Nucleus accumbens (tissue), 56 donors: Measurements from ENCODE around the gene ITGA11.

ENCODE experiments used
- DNase-seq, 56 donors: peaks; one replicate each; lab custom pipeline; 2025; lab: John Stamatoyannopoulos, UW

ITGA11 gene

DNA sequence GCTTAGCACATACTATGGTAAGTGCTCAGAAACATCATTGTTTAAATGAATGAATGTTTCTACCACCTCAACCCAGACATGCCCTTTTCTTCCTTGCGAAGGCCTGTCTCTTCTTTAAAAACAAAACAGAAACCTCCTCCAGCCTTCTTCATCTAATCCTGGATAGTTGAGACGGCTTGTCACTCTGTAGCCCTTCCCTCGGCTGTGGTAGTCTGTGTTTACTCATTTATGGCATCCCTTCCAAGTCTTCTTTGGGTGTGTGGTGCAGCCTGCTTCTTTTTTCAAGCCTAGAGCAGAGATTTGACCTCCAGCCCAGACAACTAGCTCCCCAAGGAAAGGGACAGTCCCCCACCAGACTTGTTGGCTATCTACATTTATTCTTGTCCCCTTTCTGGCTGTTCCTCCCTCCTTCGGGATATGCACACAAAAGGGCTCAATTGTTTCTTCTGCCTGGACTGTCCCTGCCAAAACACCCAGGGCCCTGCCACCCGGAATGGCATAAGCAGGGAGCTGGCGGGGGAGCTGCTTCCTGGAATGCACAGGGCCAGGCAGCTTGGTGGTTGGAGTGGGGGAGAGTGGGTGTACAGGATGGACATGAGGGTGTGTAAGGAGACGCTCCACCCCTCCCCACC is 67.8 kb downstream of the ITGA11 start:
- peak in 35 of 56 donors; percentile 0 to 61 (median 22) for DNase-seq

DNA sequence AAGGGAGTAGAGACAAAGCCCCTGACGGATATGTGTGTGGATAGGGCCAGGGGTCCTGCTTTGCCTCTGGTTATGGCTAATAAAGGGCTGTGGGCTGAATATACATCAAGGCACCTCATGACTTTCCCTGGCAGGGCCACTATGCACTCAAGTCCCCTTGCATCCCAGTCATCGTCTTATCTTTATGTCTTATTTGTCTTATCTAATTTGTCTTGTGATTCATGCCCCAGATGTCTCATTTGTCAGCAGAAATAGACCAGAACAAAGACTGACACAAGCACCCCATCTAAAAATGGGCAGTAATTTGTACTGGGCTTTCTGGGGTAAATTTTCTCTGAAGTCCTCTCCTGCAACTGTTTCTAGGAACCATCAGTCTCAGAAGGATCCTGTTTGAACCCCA is 68.6 kb downstream of the ITGA11 start:
- DNase-seq = no peak

DNA sequence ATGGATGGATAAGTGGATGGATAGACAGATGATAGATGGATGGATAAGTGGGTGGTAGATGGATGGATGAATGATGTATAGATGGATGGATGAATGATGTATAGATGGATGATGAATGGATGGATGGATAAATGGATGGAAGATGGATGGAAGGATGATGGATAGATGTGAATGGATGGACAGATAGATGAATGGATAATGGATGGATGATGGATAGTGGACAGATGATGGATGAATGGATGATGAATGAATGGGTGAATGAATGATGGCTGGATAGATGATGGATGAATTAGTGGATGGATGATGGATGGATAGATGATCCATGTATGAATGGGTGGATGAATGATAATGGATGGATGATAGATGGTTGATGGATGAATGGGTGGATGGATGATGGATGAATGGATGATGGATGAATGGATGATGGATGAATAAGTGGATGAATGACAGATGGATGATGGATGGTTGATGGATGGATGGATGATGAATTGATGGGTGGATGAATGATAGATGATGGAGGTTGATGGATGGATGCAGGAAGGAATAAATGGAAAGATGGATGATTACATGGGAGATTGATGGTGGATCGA is 69.3 kb downstream of the ITGA11 start:
- DNase-seq = no peak

DNA sequence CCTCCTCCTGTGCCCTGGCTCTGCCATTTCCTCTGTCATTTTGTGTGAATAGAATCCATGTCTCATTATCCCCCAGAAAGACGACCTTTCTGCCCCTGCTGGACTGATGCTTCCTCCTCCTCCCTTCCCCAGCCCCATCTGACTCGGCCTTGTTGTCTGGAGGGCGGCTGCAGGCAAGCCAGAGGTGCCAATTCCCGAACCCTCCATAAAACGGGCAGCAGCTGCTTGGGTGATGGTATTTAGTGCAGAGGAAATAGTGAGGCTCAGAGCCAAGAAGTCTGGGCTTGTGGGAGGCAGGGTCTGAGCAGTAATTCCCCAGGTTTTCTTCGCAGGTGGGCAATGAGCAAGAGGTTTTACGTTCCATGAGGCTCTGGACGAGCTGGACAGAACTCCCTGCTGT is 71.2 kb downstream of the ITGA11 start:
- DNase-seq = no peak

DNA sequence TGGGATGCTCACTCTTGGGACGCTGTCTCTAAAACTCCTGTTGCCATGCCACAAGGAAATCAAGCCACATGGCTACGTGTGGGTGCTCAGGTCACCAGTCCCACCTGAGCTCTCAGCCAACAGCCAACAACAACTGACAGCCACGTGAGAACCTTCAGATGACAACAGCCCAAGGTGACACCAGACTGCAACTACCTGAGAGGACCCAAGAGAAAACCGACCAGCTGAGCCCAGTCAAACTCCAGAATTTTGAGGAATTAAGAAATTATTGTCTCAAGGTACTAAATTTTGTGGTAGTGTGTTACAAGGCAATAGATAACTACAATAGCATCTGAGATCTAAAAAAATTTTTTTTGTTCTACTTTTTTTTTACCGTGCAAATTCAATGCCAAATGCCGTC is 75.2 kb downstream of the ITGA11 start:
- no peak for DNase-seq

DNA sequence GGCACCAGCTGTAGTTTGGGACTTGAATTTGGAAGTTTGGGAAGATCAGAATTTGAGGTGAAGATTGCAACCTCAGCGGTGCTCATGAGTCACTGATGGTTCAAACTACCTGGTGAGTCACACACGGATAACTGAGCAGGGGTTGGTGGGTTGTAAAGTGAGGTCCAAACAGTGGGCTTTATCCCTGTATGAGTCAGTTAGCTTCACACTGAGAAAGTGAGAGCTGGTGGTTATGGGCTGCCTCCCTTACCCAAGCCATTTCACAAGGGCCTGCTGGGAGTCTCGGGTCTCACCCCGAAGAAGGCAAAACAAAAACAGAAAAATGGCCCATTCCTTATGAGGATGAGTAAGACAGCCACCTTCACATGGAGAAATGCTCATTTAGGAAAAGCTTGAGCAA is 77.0 kb downstream of the ITGA11 start:
- DNase-seq = no peak

DNA sequence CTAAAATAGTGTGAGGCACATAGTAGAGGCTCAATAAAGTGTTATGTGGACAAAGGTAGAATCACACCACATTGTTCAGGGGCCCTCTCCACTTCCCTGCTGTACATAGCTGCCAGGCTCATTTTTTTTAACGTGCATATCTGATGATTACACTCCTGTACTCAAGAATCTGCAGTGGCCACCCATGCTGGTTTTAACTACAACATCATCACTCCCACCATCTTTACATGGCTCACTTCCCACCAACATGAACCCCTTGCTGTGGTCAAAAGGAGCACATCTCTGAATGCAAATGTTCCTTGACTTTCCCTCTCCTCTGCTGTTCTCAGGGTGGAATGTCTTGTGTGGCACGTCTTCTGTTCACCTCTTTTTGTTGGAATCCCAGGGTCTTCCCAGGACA is 77.7 kb downstream of the ITGA11 start:
- DNase-seq = no peak

DNA sequence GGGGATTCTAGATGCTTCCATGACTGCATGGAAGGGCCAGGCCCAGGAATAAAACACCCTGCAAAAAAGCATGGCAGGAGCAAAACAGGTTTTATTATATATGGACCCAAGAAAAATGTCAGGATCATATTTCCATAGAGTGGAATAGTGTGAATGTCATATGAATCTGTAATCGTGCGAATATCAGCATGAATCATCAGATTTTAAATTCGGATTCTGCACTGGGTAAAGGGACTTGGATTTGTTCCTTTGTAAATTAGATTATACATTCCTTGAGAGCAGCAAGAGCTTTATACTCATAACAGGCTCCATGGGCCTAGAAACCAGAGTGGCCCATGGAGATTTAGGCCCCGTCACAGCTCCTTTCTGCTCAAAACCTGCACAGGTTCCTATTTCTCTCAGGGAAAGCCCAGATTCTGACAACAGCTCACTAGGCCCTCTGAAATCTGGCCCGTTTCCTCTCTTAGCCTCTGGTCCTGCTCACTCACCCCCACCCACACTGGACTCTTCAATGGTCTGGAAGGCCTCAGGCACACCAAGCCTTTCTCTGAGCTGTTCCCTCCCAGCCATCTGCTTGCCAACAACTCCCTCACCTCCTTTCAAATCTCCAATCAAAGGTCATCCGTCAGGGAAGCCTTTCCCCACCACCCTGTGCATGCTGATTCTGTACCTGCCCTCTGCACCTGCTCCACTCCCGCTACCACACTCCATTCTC is 78.4 kb downstream of the ITGA11 start:
- DNase-seq = no peak

DNA sequence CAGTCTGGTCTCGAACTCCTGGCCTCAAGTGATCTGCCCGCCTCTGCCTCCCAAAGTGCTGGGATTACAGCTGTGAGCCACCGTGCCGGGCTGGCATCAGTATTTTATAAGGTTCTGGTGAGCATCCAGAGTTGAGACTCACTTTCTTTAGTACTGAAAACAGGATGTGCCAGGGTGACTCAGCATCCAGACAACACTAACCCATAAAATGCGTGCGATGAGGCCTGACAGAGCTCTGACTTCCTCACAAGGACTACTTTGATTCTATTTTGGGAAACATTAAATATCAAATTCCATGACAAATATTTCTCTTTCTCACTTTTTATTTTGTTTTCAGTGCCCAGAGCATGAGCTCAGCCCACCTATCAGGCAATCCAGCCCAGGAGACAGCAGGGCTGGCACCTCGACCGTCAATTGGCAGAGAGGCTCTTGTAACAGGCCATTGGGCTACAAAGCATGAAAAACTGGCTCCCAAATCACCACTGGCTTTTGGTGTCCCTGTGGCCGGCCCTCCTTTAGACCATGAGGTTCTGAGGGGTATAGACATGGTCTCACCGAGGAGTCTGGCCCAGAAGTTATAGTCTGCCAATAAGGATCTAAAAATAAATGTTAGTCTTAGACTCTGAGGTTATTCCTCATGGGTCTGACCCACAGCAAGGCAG is 79.4 kb downstream of the ITGA11 start:
- no peak for DNase-seq

DNA sequence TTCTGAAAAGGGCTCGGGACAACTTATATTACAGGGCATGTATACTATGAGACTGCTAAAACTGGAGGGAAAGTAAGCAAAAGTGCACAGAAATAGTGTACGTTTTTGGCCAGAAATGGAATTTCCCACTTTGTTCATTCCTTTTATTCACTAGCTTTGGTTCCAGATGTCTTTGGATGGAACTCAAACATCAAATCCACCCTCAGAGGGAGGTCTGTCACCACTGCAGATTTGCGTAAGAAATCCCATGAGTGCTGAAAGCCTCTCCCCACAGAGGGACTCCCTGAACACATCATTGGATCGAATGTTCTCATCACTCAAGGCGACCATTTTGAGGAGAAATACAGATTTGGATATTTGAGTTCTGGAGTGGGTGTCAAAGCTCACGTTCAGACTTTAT is 82.8 kb downstream of the ITGA11 start:
- no peak for DNase-seq

DNA sequence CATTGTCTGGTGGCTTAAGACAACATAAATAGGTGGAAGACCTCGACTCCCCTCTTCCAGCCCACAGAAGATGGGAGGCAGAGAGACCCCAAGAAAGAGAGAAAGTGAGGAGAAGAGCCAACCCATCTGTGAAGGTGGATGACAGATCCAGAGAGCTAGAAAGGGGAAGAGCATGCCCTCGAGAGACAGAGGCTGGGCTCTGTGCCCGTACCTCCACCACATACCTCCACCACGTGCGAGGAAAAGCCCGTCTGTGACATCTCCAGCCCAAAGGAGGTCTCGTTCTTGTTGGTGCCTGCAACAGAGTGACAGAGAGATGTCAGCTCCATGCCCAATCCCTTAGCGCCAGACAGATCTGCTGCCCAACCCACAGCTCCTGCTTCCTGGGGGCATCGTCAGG is 83.4 kb downstream of the ITGA11 start:
- no peak for DNase-seq

DNA sequence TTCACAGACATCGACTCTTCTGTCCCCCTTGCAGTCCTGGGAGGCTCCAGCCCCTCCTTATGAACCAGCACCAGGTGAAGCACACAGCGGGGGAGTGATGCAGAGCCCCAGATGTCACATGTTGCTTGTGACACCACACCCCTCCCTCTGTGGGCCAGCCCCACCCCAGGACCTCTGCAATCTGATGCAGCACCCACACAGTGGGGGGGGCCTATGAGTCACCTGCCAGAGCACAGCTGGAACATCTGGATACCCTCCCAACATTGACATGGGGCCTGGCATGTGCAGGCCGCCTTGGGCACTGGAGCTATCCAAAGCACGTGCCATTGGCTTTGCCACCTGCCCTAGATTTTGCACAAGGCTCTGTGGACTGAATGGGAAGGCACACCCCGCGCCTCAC is 83.9 kb downstream of the ITGA11 start:
- DNase-seq = no peak

DNA sequence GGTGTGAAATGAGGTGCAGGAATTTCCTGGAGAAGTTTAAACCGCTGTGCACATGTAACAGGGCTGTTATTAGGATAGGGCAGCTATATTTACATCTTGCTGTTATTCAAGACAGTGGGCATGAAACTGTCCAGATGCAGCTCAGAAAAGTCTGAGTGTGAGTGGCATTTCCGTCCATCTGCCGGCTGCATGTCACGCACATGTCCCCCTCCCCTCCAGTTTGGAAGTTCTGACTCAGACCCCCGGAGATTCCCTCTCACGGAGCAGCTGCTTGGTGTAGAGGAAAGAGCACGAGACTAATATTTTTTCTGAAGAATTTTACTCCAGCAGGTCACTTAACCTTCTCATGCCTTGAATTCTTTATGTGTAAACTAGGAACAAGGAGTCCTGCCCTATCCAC is 84.6 kb downstream of the ITGA11 start:
- DNase-seq = no peak

DNA sequence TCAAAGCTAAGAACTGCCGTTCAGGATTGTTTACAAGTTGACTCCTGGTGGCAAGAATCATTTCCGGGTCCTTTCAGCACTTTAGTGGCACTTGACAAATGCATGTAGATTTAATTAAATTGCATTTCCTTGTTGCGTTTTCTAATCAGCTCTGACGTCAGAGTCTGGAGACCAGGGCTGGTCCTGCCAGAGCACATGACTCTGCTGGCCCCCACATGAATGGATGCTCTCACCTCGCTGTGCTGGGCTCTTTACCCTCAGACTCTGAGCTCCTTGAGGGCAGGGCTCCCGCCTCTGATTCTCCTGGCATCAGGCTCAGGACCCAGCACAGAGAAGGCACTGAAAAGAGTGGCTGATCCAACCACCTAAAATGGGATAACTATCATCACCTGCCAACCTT is 85.0 kb downstream of the ITGA11 start:
- no peak for DNase-seq

DNA sequence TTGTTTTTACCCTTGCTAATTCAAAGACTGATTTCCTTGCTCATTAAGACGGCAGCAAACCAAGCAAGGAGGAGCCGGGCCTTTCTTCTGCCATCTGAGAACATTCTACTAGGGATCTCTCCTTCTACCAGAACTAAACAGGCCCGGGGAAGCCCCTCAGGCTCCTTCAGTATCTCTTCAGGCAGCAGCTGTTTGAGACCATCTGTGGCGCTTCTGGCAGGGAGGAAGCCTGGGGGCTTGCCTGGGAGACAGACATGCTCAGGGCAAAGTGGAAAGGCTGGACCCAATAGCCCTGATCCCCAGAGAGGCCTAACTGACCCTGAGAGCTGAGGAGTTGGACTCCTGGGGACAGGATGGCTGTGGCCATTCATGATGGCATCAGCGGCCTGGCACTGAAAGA is 86.5 kb downstream of the ITGA11 start:
- no peak for DNase-seq

DNA sequence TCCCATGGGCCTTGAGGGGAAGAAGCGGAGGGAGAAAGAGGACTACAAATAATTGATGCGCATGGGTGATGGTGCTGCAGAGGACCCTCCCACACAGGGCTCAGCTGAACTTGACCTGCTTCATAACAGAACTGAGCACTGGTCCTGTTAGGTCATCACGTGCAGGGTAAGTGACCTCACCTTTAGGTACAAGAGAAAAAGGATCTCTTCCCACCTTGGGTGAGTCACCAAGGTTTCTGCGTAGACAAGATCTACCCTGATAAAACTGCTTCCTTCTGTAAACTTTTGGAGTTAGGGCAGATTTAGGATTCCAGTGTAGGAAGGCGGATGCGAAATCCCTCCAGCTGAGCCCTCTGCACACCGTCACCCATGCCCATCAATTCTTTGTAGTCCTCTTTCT is 87.4 kb downstream of the ITGA11 start:
- no peak for DNase-seq

DNA sequence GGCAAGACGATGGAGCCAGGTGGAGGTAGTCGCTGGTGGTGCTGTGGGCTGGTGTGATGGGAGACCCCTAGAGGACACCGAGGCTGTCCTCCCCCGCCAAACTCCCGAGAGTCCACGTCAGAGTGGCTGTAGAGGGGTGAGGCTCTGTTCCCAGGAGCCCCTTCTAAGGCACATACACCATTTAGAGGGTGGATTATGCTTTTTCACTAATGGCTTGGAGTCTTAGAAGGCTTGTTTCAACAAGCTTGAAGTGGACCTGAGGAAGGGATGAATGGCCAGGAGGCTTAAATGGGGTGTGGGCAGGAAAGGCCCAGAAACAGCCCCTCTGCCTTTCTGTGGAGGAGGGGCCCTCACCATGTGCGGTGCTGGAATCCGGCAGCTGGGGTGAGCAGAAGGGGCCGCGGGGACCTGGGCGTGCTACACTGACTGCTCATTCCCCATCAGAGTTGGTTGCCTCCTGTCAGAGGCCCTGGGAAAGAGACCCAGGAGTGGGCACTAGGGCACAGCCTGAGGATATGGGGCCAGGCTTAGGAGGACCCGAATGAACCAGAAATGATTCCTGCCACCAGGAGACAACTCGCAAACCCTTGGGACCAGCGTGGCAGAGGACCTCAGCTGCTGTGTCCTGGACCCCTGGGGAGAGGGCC is 88.3 kb downstream of the ITGA11 start:
- DNase-seq = no peak

DNA sequence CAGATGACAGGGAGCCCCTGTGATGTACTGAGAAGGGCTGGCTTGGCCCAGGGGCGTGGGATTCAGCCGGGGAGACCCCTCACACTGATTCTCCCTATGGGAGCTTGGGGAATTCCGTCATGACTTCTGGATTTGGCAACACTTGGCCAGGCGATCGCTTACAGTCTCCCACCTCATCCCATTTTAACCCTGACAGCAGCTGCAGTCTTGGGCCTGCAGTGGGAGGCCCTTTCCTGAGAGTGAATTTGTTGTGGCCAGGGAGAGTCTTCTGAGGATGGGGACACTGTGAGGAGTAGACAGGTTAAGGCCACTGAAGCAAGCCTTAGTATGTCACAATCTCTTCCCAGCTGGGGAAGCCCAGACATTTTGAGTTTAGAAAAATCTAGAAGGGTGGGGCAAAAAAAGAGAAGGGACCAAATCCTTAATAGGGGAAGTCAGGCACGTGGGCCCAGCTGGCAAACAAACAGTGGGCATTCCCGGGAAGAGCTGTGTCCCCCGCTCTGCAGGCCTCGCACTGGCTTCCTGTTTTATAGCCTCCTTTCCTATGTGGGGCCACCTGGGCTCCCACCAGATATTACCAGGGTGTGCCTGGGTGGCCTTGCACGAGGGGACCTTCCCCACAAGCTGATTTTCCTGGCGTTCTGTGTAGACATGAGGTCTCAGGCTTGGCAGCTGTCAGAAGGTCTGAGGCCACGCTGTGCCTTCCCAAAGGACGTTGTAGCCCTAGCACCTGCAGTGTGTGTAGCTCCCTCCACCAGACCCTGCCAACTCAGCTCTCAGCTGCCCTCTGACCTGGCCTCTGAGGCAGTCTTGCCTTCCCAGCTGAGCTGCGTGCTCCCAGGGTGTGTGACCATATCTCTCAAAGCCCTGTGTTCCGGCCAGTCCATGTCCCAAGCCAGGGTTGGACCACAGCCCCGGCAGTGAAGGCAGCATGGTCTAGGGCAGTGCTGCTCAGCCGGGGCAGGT is 89.9 kb downstream of the ITGA11 start:
- DNase-seq = no peak

DNA sequence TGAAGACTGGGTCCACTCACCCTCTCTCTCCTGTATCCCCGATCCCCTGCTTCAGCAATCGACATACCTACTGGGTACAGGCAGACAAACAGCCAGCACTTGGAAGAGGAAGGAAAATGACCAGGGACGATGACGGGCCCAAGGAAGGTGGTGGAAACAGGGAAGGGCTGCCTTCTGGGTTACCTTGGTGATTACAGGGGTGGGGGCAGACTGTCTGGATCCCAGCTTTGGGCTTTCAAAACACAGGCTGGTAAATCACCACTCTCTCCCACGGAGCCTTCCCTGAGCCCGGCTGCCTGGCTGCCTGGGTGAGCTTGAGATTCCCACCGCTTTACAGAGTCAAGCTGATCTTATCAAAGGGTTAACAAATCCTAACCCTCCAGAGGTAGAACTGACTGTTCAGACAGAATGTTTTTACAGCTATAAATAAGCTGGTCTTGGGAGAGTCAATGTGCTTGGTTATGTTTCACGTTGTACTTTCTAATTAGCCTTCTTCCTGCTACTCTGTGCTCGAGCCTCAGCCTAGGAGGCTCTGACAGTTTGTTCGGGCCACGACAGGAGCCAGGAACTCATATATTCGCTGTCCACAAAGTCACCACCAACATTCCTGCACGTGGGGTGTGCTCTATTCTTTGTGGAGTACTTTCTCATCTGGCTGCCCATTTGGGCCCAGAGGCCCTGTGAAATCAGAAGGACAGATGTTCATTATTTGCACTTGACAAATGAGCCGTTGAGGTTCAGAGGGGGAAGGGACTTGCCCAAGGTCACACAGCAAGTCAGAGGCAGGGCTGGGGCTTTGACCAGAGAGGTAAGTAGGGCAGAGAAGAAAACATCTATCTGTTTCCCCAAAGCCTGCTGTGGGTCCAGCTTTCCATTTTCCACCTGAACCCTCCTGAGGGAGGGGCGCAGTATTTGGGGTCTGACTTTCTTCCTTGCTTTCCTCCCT is 91.0 kb downstream of the ITGA11 start:
- no peak for DNase-seq
